Activated CD4-positive, alpha-beta T cell treated with anti-CD3 and anti-CD28 coated beads, Interleukin-2, amount 50 U/mL, for 4 hours (primary cell): ENCODE results near the gene PPP1R27.

Source experiments
- DNase-seq, 2 experiments: peaks; one replicate each; pipeline ENCODE4 v3.0.0-alpha.2; 2020

The PPP1R27 gene

GRCh38 chr17:81819708-81820107 lies 15.1 kb downstream of the PPP1R27 start:
- DNase-seq, result no peak

DNA sequence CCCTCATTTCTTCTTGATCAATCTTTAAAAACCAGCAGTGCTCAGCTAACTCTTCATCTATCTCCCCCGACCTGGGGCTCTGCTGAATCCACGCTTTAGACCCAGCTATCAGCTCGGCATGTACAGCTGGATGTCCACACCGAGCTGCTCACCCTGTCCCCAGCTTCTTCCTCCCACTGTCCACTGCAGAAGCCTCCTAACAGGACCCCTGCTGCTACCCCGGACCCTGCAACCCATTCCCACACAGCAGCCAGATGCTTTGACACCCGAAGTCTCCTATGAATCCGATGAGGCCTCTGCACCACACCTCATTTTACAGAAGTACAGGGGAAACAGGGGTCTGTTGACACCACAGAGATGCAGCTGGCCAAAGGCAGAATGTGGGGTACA lies 17.1 kb downstream of the PPP1R27 start:
- no peak for DNase-seq

DNA sequence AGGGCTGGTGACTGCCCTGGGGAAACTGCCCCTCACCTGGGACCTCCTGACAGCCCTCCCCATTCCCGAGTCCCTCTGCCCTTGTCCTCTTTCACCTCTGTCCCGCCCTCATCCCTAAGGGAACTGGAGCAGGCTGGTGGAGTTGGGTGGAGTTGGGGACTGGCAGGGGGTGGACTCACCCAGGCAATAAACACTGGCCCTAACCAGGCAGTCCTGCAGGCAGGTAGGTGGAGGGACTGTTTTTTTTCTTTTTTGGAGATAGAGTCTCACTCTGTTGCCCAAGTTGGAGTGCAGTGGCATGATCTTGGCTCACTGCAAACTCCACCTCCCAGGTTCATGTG lies 19.2 kb downstream of the PPP1R27 start:
- no peak for DNase-seq

DNA sequence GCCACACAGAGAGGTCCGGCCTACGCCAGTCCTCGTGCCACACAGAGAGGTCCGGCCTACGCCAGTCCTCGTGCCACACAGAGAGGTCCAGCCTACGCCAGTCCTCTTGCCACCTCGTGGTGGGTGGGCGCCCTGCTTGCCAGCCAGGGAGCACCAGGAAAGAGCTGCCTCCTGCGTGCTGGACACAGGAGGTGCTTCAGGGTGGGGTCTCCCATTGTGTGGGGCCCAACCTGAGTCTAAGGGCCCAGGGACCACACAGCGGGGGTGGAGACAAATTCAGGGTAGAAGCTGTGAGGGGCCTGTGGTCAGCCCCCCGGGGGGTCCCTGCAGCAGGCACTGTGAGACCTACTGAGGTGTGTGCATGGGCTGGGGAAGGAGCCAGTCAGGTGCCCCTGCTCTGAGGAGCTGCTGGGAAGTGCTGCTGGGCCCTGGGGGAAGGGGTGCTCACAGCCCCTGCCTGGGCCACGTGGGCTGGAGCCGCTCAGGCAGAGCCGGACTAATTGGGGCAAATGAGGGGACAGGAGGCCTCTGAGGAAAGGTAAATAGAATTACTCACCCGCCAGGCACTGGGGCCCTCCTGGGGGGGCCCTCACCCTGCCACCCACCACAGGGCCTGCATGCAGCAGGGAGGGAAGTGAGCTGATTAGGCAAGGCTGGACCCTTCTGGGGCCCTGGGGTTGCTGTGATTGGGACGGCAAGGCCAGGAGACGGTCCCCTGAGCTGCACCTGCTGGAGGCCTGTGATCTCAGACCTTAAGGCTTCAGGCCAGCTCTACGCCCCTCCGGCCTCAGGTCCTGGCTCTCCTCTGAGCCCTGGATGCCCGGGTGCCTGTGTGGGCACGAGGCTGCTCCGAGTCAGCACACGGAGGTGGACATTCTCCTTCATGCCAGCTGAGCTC lies 19.9 kb downstream of the PPP1R27 start:
- DNase-seq, result no peak

DNA sequence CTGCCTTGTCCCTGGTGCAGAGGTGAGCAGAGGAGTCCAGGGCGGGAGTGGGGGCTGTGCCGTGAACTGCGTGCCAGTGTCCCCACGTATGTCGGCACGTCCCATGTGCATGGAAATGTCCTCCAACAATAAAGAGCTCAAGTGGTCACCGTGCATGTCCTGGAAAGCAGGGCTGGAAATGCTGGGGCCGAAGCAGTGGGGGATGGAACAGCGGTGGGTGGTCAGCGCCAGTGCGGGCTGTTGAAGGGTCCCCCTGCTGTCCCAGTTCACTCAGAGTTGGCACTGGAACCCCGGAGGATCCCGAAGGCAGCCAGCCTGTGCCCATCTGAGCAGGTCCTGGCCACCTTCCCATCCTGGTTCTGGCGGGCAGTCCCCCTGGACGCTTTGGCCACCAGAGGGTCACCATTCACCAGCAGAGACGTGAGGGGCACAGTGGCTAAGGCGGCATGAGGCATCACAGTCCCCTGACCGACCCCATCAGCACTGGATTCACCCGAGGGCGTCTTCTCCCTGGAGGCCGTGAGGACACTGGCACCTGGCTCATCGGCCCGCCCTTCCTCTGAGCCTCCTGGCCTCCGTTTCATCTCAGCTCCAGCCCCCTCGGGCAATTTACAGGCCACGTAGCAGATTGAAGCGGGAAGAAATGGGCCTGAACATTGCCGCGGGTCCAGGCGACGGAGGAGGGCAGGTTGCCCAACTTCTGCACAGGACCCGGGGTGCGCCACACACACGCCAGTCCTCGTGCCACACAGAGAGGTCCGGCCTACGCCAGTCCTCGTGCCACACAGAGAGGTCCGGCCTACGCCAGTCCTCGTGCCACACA lies 20.8 kb downstream of the PPP1R27 start:
- DNase-seq, result no peak

GRCh38 chr17:81813371-81813684 lies 21.5 kb downstream of the PPP1R27 start:
- DNase-seq, result no peak

- DNase-seq, result no peak
Measured at GRCh38 chr17:81812571-81813370, 22.1 kb downstream of the PPP1R27 start.

DNA sequence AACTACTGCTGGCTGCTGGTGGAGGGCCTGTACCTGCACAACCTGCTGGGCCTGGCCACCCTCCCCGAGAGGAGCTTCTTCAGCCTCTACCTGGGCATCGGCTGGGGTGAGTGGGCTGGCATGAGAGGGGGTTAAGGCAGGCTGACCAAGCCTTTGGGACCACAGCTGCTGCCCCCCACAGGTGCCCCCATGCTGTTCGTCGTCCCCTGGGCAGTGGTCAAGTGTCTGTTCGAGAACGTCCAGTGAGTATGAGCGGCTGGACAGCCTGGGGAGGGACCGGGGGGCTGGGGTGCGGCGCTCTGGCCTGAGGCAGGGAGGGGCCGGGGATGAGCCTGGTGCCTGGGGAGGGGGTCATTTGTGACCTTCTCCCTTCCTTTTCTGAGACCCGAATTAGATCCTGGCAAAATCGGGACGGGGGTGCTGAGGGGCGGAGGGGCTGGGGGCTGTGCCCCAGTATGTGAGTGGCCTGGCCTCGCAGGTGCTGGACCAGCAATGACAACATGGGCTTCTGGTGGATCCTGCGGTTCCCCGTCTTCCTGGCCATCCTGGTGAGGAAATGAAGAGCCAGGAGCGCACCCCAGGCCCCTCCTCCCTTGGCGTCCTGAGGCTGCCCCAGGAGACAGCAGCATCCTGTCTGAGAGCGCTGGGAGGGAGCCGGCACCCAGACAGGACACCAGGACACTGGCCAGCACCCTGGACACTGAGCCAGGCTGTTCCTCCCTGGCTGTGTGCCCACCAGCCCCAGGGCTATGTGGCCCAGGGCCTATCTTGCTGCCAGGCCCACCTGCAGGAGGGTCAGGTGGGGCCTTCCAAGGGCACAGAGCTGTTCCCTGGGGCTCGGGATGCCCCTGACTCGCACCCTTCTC lies 22.9 kb downstream of the PPP1R27 start:
- DNase-seq, result no peak

DNA sequence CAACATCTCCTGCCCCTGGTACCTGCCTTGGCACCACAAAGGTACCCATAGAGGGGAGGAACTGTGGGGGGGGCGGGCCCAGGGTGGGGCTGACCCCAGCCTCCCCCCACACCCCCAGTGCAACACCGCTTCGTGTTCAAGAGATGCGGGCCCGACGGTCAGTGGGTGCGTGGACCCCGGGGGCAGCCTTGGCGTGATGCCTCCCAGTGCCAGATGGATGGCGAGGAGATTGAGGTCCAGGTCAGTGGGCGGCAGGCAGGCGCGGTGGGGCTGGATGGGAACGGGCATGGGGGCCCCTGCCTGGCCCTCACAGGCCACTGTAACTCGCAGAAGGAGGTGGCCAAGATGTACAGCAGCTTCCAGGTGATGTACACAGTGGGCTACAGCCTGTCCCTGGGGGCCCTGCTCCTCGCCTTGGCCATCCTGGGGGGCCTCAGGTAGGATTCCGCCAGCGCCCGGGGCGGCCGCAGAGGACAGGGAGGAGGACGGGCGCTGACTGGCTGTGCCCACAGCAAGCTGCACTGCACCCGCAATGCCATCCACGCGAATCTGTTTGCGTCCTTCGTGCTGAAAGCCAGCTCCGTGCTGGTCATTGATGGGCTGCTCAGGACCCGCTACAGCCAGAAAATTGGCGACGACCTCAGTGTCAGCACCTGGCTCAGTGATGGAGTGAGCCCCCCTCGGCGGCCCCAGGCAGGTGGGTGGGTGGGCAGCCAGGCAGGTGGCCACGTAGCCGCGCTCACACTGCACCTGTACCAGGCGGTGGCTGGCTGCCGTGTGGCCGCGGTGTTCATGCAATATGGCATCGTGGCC lies 23.8 kb downstream of the PPP1R27 start:
- no peak for DNase-seq

DNA sequence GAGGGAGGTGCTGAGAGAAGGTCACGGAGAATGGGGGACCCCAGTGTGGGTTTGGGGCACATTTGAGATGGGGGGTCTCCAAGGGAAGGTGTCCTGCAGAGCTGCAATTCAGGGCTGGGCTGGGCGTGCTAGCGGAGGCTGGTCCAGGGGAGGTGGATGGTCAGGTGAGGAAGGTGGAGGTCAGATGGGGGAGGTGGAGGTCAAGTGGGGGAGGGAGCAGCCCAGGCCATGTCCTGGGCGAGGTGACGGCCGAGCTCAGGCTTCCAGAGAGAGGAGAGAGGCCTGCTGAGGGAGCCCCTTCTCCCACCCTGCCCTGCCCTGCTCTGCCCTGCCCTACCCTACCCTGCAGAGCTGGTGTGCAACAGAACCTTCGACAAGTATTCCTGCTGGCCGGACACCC lies 24.4 kb downstream of the PPP1R27 start:
- no peak for DNase-seq

GRCh38 chr17:81809556-81809998 lies 25.3 kb downstream of the PPP1R27 start:
- DNase-seq, result no peak

GRCh38 chr17:81808778-81809555 lies 25.9 kb downstream of the PPP1R27 start:
- no peak for DNase-seq

DNA sequence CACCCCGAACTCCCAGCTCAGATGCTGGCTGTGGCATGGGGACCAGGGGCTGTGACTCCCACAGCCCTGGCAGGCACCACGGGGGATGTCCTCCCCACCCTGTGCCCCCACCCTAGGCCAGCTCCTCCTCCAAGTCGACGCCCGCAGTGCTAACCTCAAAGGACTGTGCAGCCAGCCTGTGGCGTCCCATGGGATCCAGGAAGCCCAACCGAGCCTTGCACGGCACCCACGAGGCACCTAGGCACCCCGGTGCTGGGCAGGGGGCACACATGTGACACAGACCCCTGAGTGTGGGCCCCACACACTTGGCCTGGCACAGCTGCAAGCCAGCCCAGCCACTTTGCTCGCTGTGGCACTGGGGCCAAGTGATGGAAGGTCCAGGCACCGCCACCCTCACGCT lies 27.0 kb downstream of the PPP1R27 start:
- DNase-seq, result no peak

- DNase-seq, result no peak
Measured at GRCh38 chr17:81807210-81807719, 27.6 kb downstream of the PPP1R27 start.

DNA sequence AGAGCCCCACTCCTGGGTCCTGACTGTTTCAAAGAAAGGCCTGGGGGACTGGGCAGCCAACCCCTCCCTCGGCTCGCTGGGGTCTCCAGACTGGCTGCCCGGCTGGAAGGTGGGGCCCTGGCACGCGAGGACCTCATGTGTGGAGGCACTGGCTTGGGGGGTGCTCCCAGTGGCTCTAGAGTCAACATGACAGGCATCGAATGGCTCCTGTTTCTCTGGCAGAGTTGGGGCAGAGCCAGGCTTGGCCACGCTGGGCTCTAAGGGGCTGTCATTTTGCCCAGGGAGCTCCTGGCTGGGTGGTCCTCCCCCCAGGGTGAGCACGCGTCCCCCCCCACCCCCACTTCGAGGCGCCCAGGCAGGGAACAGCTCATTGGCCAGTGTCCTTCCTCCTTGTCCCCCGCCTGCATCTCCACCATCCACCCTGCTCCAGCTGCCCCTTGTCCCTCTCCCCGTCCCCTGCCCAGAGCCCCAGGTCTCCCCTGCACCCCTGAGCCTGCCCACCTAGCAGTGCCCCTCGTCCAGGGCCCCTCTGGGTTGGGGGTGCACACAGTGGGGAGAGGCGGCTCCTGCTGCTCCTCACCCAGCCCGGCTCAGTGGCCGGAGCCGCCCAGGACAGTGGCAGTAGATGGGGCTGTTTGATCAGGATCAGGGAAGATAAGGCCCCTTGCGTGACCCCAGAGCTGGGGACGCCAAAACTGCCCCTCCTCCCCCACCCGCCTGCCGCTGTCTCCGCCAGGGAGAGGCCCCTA lies 28.2 kb downstream of the PPP1R27 start:
- DNase-seq, result no peak

DNA sequence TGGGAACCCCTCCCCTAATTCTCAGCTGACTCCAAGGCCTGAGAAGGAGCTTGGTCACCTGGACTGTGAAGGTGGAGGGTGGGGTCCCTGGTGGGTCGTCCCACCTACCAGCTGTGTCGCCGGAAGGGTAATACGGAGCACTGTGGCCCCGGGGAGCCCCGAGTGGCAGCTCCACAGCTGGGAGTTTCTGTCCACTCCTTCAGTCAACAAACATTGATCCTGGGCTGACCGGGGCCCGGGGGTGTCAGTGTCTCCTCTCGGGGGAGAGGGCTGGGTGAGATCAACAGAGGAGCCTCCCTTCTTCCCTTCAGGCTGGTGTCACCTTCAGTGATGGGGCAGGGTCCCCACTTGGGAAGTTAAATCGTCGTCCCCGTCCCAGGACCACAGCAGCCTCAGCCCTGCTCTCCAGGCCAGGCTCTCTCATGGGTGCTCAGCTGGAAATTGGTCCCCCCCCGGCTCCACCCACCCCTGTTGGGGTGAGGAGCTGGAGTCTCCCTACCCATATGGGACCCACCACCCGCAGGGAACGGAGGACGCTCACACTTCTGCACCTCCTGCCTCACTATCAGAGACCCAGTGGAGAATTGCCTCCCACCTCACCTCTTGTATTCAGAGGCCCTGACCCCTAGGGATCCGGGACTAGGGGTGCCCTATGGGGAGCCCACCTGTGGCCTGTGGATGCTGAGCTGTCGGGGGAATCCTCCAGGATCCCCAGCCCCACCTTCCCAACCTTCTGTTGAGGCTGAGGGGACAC lies 29.0 kb downstream of the PPP1R27 start:
- no peak for DNase-seq

GRCh38 chr17:81804559-81805399 lies 30.1 kb downstream of the PPP1R27 start:
- no peak for DNase-seq
